D721Med (cell line): Measurements from ENCODE around the gene NUP210.

Experiments
- DNase-seq: peaks from one replicate; pipeline ENCODE4 v3.0.0; 2011; ENCODE audit warnings: low spot score; ENCODE audit not compliant: insufficient read length
- FAIRE-seq: peaks from 2 replicates; lab custom pipeline; 2011; peaks lifted over from hg19 to GRCh38; lab: Jason Lieb, UNC
- CTCF ChIP-seq: IDR thresholded peaks from 2 replicates; pipeline ENCODE4 v1.5.1; 2012; ENCODE audit warnings: mild to moderate bottlenecking, control low read depth; ENCODE audit not compliant: insufficient read depth; ENCODE audit errors: missing control alignments

Gene NUP210

DNA sequence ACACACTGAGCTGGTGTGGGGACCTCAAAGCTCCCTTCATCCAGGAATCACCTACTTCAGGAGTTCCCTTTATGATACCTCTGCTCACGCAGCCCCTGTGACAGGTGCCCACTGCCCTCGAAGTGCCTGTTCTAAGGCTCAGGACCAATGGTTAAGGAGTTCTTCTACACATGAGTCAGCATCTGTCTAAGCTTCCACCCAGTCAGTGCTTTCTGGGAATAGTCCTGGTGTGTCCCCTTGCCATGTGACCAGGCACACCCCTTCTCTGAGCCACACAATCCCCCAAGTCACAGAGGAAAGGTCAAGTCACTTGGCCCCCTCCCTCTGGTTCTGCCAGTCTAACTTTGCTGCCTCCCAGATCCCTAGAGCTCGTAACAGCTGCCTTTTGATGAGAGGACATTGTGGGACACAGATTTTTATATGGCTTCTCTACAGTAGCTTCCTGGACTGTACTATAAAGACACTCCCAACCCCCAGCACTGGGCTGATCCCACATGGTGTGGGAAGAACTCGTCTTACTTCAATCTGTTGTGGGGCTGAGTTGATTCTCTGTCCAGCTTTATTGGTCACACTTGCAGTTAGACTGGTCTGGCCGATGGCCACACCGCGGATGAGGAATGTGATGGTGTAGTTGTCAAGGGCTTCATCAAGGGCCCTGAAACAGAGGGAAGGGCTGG, 78.8 kb downstream of the NUP210 start:
- no peak for TF ChIP-seq CTCF
- DNase-seq (no peak), FAIRE-seq (no peak)

DNA sequence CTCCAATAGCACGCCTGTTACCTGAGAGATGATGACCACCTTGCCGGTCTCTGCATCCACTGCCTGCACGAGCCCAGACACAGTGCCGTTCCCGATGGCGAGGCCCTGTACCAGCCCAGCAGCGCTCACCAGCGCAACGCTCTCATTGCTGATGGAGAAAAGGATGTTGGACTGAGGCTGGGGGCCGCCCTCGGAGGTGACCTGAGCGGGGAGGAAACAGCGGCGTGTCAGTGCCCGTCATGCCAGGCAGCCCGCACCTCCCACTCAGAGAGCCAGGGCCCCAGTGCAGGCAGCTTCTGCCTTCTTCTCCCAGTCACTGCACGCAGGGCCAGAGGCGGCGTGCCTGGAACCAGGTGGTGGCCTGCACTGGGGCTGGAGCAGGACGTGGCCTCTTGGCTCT, 80.3 kb downstream of the NUP210 start:
- no peak for TF ChIP-seq CTCF
- DNase-seq (no peak), FAIRE-seq (no peak)

DNA sequence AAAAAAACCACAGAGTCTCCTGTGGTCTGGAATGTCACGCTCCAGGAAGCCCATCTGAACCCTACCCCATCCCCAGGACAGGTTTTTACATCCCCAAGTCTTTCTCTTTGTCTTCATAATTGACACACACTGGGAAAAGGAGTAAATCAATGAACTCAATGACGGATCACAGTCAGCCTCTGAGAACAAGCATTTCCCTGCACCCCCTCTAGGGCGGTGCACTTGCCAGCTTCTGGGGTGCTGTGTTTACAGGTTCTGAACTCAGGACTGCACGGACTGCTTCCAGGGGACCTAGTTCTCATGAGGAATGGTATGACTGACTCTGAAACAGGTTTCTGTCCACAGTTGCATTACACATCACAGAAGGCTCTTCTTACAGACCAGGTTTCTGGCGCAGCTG, 81.1 kb downstream of the NUP210 start:
- DNase-seq = no peak
- TF ChIP-seq CTCF = no peak
- FAIRE-seq = no peak

DNA sequence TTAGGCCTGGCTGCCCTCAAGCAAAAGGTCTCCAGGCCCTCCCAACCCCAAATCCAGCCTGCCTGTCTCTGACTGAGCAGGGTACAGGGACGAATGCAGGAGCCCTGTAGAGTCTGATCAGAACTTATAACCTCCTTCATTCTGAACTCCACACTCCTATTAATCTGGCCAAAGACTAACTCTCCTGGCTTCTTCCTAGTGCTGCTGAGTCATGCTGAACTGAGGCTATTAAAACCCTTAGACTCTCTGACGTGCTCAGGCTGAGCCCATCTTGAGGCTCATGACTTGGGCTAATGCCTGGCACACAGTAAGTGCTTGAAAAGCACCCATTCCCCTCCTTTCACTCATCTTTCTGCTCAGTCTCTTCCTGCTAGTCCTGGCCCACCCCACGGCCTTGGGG, 81.9 kb downstream of the NUP210 start:
- DNase-seq (no peak), FAIRE-seq (no peak)

DNA sequence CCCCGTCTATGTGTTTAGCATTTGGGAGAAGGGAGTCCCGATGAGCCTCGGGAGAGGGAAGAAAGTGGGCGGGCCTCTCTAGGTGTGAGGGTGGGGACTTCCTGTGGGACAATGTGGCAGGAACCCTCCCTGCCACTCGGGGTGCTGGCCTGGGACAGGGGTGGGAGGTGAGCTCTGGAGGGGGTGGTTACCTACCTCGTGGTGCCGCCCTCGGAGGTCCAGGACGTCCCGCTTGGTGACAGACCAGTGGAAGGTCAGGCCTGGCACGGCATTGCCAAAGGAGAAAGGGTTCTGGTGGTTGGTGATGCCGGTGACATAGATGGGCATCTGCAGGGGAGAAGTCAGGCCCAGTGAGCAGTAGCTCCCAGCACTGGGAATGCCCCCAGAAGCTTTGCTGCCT, 83.5 kb downstream of the NUP210 start:
- DNase-seq (no peak), FAIRE-seq (no peak)
- no peak for TF ChIP-seq CTCF

More for the DNA sequence above, 81.9 kb downstream of the NUP210 start:
- TF ChIP-seq CTCF = no peak

DNA sequence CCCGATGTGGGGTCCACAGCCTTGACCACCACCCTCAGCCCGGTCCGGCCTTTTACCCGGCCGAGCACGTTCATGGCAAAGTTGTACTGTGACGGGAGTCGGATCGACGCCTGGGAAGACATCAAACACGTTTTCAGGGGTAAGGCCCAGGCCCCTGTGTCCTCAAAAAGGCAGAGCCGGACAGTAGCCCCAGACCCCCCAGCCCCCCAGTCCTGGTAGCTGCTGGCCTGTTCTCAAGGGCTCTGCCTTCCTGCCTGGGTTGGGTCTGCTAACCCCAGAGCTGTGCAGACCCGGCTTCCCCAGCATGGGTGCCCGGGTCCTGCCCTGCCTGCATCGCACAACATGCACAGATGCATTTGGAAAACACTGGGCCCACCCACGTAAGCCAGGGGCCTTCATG, 84.6 kb downstream of the NUP210 start:
- no peak for DNase-seq
- no peak for FAIRE-seq
- no peak for TF ChIP-seq CTCF

GRCh38 chr3:13335059-13335458, 85.1 kb downstream of the NUP210 start:
- no peak for FAIRE-seq
- TF ChIP-seq CTCF = no peak
- DNase-seq = no peak
